Activated T-helper 9 cell treated with anti-CD3 and anti-CD28 coated beads, Interleukin-2, amount 50 U/mL, for 16 hours (primary cell): Measurements from ENCODE around the gene CA5A.
"Not testable (repeated sequence)": the region's sequence is repeated elsewhere in the genome, so short reads cannot be mapped to it uniquely, and the experiment has no call there.

Experiments
- DNase-seq: peaks from one replicate; pipeline ENCODE4 v3.0.0-alpha.2; 2020; ENCODE audit warnings: low read depth

The CA5A gene

GRCh38 chr16:87922250-87922871 is 14.0 kb downstream of the CA5A start:
- DNase-seq: no peak

- no peak for DNase-seq
Measured at GRCh38 chr16:87921236-87921773, 15.0 kb downstream of the CA5A start.

DNA sequence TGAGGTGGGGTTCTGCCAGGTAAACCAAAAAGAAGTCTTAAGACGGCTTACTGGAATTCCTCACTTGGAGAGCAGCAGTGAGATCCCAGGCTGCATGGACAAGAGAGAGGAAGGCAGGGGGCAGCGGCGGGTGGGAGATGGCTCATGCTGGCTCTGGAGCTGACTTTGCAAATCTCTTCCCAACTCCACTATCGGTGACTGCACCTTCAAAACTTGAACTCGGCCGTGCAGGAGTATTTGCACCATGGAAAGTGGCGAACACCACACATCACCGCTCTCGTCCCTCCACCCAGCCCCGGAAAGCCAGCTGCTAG is 16.7 kb downstream of the CA5A start:
- no peak for DNase-seq

GRCh38 chr16:87918866-87919680 is 17.3 kb downstream of the CA5A start:
- no peak for DNase-seq

GRCh38 chr16:87918338-87918737 is 18.0 kb downstream of the CA5A start:
- no peak for DNase-seq

DNA sequence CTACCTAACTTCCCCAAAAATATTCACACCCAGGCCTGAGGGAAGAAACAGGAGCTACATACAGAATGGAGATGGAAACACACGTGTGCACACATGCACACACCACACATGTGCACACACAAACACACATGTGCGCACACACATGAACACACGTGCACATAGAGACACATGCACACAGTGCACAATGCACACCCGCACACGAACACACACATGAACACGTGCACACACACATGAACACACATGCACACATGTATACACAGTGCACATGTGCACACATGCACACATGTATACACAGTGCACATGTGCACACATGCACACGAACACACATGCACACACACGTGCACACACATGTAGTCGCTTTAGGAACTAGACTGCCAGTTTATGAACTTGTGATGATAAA is 18.8 kb downstream of the CA5A start:
- DNase-seq: no peak

GRCh38 chr16:87914812-87915211 is 21.5 kb downstream of the CA5A start:
- no peak for DNase-seq

GRCh38 chr16:87914021-87914725 is 22.2 kb downstream of the CA5A start:
- DNase-seq: not testable (repeated sequence)

DNA sequence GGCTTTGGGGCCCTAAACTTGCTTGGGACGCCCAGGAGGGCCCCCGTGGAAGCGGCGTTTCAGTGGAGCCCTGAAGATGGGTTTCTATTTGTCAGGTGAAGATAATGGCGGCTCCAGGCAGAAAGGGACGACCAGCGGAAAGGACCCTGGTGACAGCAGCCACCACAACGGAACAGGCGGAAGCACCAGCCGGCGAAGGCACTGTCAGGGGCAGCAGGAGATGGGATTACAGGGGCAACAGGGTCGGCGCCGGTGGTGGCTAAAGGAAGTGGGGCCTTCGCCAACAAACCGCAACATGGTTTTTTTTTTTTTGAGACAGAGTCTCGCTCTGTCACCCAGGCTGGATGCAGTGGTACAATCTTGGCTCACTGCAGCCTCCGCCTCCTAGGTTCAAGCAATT is 23.6 kb downstream of the CA5A start:
- not testable (repeated sequence) for DNase-seq

DNA sequence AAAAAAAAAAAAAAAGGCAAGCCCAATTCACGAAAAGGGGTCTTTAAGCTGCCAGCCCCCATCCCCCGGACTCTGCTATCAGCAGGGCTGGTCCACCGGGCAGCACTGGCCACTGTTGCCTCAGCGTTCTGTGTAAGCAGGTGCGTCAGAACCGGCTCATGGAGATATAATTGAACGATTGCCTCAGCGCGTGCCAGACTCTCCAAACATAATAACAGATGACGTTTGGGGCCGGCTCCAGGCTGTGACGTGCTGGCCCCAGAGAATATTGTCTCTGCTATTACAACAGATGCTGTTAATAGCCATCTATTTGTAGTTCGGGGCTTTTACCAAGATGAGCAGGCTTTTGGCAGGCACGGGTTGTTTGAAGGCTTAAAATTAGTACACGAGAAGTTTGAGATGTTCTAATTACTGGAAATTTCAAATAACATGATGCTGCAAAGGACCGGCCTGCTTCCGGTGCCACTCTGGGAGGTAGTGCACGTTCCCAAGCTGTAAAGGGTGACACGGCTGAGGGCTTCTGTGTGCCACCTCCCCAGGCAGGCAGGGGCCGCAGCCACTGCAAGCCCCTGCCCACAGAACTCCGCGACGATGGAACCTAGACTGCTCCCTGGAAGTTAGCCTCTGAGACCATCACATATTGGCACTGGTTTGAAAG is 25.1 kb downstream of the CA5A start:
- DNase-seq: not testable (repeated sequence)

DNA sequence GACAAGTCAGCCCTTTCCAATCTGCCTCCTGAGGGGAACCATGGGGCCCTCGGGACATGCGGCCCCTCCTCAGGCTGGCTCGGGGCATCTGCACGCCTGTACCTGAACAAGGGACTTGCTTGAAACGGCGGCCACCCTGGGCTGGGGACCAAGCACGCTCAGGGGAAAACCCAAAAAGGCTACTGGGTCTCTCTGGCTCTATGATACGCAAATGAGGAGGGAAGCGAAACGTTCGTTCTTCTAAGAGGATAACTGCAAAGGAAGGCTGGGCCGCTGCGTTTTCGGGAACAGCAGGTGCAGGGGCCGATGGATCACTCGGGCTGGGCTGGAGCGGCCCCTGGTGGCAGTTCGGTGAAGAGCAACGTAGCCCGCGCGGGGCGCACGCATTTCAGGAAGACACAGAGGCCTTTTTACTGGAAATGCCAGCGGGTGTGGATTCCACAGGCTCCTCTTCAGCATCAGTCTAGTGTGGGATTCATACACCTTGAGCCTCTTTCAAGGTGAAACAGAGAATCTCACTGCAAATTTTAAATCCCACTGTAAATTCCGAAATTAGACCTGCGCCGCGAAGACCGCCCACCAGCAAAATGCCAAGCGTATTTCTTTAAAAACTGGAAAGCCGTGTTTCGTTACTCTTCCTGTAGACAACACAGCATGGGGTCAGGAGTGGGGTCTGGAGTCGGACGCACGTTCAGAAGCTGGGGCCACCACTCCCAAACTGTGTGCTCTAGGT is 27.0 kb downstream of the CA5A start:
- DNase-seq: peak; percentile 78

GRCh38 chr16:87908101-87908500 is 28.2 kb downstream of the CA5A start:
- DNase-seq: not testable (repeated sequence)

DNA sequence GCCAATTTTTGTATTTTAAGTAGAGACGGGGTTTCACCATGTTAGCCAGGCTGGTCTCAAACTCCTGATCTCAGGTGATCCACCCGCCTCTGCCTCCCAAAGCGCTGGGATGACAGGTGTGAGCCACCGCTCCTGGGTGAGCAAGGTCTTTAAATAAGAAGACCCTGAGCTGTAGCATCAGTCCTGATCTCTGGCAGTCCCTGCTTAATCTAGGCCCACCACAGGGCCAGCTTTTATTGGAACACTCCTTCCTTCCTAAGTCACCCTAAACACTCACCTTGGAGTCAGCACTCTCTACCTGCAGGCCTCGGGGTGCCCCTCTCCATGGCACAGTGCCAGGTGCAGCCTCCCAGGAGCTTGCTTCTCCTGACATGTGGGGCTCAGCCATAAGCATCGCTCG is 30.8 kb downstream of the CA5A start:
- not testable (repeated sequence) for DNase-seq

DNA sequence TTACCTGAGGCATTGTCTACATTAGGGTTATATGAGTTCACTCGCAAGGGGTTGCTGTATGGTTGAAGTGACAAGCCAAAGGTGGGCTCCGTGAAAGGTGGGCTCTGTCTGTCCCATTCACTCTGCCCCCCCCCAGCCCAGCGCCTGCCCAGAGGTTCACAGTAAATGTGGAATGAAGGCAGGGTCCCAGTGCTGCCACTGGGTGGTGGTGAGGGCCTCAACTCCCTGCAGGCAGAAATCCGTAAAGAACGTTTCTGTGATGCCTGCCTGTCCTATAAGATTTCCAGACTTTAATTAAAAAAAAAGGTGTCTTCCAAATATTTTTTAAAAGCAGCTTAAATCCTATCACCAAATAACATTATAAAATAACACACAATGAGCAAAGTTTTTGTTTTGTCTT is 31.4 kb downstream of the CA5A start:
- not testable (repeated sequence) for DNase-seq

- DNase-seq: not testable (repeated sequence)
Measured at GRCh38 chr16:87900489-87900888, 35.8 kb downstream of the CA5A start.

- peak; percentile 25 for DNase-seq
Measured at GRCh38 chr16:87897521-87898505, 38.5 kb downstream of the CA5A start.

GRCh38 chr16:87896924-87897520 is 39.3 kb downstream of the CA5A start:
- not testable (repeated sequence) for DNase-seq

DNA sequence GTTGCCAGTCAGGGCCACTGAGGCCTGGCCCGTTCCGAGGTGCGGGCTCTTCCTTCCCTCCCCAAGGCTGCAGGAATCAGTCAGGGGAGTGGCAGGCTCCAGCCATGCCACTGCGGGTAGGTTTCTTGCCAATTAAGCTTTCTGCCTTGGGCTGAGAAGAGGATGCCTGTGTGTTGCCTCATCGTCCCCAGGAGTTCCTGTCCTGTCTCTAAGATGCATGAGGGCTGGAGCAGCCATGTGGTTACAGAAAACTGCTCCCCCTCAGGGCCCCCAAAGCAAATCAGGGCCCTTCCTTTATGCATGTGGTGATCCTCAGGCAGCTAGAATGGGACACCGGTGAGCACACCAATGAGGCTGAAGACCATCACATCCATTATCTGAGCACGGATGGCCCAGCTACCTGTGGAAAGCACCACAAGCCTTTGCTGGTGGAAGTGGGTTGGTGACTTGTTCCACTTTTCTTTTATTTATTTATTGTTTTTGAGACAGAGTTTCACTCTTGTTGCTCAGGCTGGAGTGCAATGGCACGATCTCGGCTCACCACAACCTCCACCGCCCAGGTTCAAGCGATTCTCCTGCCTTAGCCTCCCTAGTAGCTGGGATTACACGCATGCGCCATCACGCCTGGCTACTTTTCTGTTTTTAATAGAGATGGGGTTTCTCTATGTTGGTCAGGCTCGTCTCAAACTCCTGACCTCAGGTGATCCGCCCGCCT is 40.0 kb downstream of the CA5A start:
- DNase-seq: not testable (repeated sequence)

- DNase-seq: peak; percentile 73
Measured at GRCh38 chr16:87895641-87896141, 40.6 kb downstream of the CA5A start.
